BLaER1 (cell line): ENCODE results near the gene BLOC1S3.
A peak's percentile ranks its signal among the peaks of the same experiment; 100 is the strongest.
"Not testable (repeated sequence)": the region's sequence is repeated elsewhere in the genome, so short reads cannot be mapped to it uniquely, and the experiment has no call there.

Experiments
- H3K27ac ChIP-seq: shearing (Covaris generic); formaldehyde crosslinking; 2 replicates; pipeline ENCODE4 v1.8.1; 2022
- H3K27me3 ChIP-seq: shearing (Covaris generic); formaldehyde crosslinking; 2 replicates; pipeline ENCODE4 v1.8.1; 2022
- H3K36me3 ChIP-seq: shearing (Covaris generic); formaldehyde crosslinking; 2 replicates; pipeline ENCODE4 v1.8.1; 2022
- H3K4me1 ChIP-seq: shearing (Covaris generic); formaldehyde crosslinking; 2 replicates; pipeline ENCODE4 v1.8.1; 2022
- H3K4me2 ChIP-seq: shearing (Covaris generic); formaldehyde crosslinking; 2 replicates; pipeline ENCODE4 v1.8.1; 2022
- H3K4me3 ChIP-seq: shearing (Covaris generic); formaldehyde crosslinking; 2 replicates; pipeline ENCODE4 v1.8.1; 2022
- H3K9ac ChIP-seq: shearing (Covaris generic); formaldehyde crosslinking; 2 replicates; pipeline ENCODE4 v1.8.1; 2022
- H3K9me3 ChIP-seq: shearing (Covaris generic); formaldehyde crosslinking; 2 replicates; pipeline ENCODE4 v1.8.1; 2022
- H4K20me1 ChIP-seq: shearing (Covaris generic); formaldehyde crosslinking; 2 replicates; pipeline ENCODE4 v1.8.1; 2022
- Cebpa-rat ChIP-seq: shearing (Covaris generic); IDR thresholded peaks from 2 replicates; pipeline ENCODE4 v1.8.1; 2022

The BLOC1S3 gene

DNA sequence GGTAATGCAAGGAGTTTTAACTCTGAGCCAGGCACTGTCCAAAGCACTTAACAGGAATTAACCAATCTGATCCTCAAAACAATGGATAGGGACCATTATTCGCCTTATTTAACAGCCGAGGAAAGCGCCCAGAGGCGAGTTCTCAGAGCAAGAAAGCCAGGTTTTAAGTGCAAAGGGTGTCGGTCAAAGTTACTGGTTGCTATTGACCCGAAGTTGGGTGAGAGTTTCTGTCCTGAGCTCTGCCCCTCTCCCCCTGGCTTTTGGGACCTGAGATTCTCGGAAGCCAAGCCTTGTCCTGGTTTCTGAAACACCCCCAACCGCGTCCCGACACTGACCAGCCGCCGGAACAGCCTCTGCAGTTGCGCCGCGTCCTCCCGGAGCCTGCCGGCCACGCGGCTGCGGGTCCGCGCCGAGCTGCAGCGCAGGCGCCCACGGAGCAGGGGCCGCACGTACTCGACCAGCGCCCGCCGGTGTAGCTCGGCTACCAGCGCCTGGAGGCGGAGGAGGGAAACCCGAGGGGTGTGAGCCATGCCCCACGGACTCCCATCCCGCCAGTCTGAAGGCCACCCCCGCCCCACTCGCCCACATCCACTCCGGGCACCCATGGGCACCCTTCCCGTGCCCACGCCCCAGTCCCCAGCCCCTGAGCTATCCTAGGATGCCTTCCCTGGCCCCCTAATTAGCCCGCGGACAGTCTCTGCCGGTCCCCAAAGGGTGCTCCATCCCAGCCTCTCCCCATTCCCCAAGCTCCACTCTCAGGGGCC, 38.8 kb downstream of the BLOC1S3 start:
- no peaks in the 10 kb centered on the region for H4K20me1 ChIP-seq
- no peaks in the 10 kb centered on the region for H3K9me3 ChIP-seq
- peaks cover 39% of the 10 kb centered on the region for H3K4me1 ChIP-seq
- H3K27ac ChIP-seq = no peak overlapping the region
- H3K4me3 ChIP-seq = no peak overlapping the region
- no peak for TF ChIP-seq Cebpa-rat
- H3K27me3 ChIP-seq = peaks cover 13% of the 10 kb centered on the region; the same call in 1 of the 2 replicates
- no peaks in the 10 kb centered on the region for H3K36me3 ChIP-seq
- no peak overlapping the region for H3K9ac ChIP-seq
- H3K4me2 ChIP-seq = no peak overlapping the region

- Histone ChIP-seq H3K27ac (no peak overlapping the region), H3K4me2 (no peak overlapping the region), H3K36me3 (no peaks in the 10 kb centered on the region), H4K20me1 (no peaks in the 10 kb centered on the region), H3K9ac (no peak overlapping the region), H3K4me3 (no peak overlapping the region), H3K4me1 (peaks cover 34% of the 10 kb centered on the region), H3K9me3 (no peaks in the 10 kb centered on the region), H3K27me3 (peaks cover 13% of the 10 kb centered on the region; the same call in 1 of the 2 replicates)
- no peak for TF ChIP-seq Cebpa-rat
These were observed 39.4 kb downstream of the BLOC1S3 start for GRCh38 chr19:45217957-45218334.

DNA sequence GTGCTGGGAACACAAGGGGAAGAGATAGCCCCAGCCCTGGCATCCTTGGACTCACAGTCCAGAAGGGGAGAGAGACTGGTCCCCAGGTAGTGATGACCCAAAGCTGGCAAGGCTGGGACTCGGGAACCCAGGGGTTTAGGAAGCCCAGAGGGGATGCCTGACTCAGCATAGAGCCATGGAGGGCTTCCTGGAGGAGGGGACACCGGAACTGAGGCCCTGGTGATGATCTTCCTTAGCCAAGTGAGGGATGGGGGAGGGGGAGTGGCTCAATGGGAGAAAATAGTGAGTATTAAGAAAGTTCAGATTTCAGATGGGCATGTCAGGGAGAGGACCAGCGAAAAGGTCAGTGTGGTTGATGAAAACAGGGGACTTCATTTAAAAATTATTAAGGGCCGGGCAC, 39.8 kb downstream of the BLOC1S3 start:
- H4K20me1 ChIP-seq = no peaks in the 10 kb centered on the region
- H3K36me3 ChIP-seq = no peaks in the 10 kb centered on the region
- peak overlapping the region; percentile 23 for H3K4me2 ChIP-seq
- no peak for TF ChIP-seq Cebpa-rat
- H3K27me3 ChIP-seq = peaks cover 13% of the 10 kb centered on the region; the same call in 1 of the 2 replicates
- no peak overlapping the region for H3K4me3 ChIP-seq
- no peaks in the 10 kb centered on the region for H3K9me3 ChIP-seq
- H3K9ac ChIP-seq = no peak overlapping the region
- no peak overlapping the region for H3K27ac ChIP-seq
- H3K4me1 ChIP-seq = peaks cover 33% of the 10 kb centered on the region

DNA sequence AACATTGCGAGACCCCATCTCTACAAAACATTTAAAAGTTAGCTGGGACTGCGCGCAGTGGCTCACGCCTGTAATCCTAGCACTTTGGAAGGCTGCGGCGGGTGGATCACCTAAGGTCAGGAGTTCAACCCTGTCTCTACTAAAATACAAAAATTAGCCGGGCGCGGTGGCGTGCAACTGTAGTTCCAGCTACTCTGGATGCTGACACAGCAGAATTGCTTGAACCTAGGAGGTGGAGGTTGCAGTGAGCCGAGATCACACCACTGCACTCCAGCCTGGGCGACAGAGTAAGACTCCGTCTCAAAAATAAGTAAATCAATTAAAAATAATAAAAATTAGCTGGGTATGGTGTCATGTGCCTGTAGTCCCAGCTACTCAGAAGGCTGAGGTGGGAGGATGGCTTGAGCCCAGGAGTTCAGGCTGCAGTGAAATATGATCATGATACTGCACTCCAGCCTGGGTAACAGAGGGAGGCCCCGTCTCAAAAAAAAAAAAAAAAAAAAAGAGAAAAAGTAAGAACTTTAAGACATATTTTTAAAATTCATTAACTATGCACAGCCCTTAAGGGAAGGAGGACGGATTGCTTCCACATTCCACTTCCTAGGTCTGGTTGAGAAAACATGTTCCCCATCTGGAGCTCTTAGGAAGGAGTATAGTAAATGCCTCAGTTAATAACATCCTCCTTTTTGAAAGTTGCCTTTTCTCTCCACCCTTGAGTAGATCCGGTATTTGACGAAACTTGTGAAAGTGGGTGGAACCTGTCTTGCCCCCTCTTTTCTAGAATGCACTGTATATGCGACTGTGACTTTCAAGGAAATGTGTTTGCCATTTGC, 40.5 kb downstream of the BLOC1S3 start:
- Histone ChIP-seq H3K9me3 (no peaks in the 10 kb centered on the region), H3K4me1 (peaks cover 33% of the 10 kb centered on the region), H3K4me3 (no peak overlapping the region), H3K9ac (no peak overlapping the region), H3K4me2 (peak overlapping the region; percentile 23), H4K20me1 (no peaks in the 10 kb centered on the region), H3K36me3 (no peaks in the 10 kb centered on the region), H3K27me3 (peaks cover 13% of the 10 kb centered on the region; the same call in 1 of the 2 replicates), H3K27ac (no peak overlapping the region)
- TF ChIP-seq Cebpa-rat = no peak

- Histone ChIP-seq H4K20me1 (no peaks in the 10 kb centered on the region), H3K9ac (no peak overlapping the region), H3K9me3 (no peaks in the 10 kb centered on the region), H3K36me3 (no peaks in the 10 kb centered on the region), H3K4me1 (peaks cover 15% of the 10 kb centered on the region), H3K27me3 (peaks cover 2% of the 10 kb centered on the region; the same call in 1 of the 2 replicates), H3K4me3 (no peak overlapping the region), H3K4me2 (no peak overlapping the region), H3K27ac (no peak overlapping the region)
- no peak for TF ChIP-seq Cebpa-rat
These were observed 44.1 kb downstream of the BLOC1S3 start for GRCh38 chr19:45222724-45223123.

DNA sequence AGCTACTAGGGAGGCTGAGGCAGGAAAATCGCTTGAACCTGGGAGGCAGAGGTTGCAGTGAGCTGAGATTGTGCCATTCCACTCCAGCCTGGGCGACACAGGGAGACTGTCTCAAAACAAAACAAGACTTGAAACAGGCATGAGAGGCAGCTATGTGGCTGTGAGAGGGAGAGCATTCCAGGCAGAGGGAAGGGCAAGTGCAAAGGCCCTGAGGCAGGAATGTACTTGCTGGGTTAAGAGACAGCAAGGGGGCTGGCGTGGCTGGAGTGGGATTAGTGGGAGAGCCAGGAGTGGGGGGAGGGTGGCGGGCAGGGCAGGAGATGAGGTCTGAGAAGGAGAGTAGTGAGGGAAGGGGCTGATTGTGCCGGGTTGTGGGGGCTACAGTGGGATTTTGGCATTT, 45.3 kb downstream of the BLOC1S3 start:
- Histone ChIP-seq H3K4me3 (no peak overlapping the region), H3K27me3 (no peaks in the 10 kb centered on the region), H3K4me1 (peaks cover 15% of the 10 kb centered on the region), H4K20me1 (no peaks in the 10 kb centered on the region), H3K4me2 (no peak overlapping the region), H3K27ac (no peak overlapping the region), H3K36me3 (no peaks in the 10 kb centered on the region), H3K9me3 (no peaks in the 10 kb centered on the region), H3K9ac (no peak overlapping the region)
- TF ChIP-seq Cebpa-rat = no peak

DNA sequence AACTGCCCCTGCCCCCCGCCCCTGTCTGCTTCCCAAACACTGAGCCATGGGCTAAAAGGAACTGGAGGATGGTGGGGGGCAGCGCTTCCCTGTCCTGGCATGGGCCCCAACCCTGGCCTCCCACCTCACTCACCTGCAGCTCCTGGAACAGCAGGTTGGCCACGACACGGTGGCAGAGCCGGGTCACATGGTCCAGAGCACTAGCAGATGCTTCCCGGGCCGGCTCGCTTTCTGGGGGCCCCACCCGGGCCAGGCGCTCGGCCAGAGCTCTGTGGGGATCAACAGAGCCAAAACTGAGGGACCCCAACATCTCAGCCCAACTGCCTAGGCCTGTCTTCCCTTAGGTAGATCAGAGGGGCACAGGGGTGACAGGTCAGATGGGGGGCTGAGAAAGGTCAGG, 46.1 kb downstream of the BLOC1S3 start:
- Histone ChIP-seq H3K4me2 (no peak overlapping the region), H3K27ac (no peak overlapping the region), H3K4me1 (peaks cover 7% of the 10 kb centered on the region), H3K9ac (no peak overlapping the region), H3K4me3 (no peak overlapping the region), H3K9me3 (no peaks in the 10 kb centered on the region), H3K27me3 (no peaks in the 10 kb centered on the region), H3K36me3 (no peaks in the 10 kb centered on the region), H4K20me1 (no peaks in the 10 kb centered on the region)
- no peak for TF ChIP-seq Cebpa-rat

GRCh38 chr19:45229056-45229455, 50.5 kb downstream of the BLOC1S3 start:
- H4K20me1 ChIP-seq, H3K9me3 ChIP-seq, H3K27me3 ChIP-seq, H3K4me2 ChIP-seq, H3K27ac ChIP-seq, H3K36me3 ChIP-seq, H3K4me3 ChIP-seq, H3K9ac ChIP-seq: not testable (repeated sequence)
- H3K4me1 ChIP-seq = peaks cover 37% of the 10 kb centered on the region
